ENCODE results near the gene NUPR2.
"Not testable (repeated sequence)": the region's sequence is repeated elsewhere in the genome, so short reads cannot be mapped to it uniquely, and the experiment has no call there.

The NUPR2 gene, protein sequence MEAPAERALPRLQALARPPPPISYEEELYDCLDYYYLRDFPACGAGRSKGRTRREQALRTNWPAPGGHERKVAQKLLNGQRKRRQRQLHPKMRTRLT

GRCh38 chr7:56115852-56116538, at the start of gene NUPR2:
TSS of gene NUPR2 (minus strand) at chr7:56116417. CDS start at chr7:56116314, 103 bp downstream.
- DNase-seq = no peak

- DNase-seq = no peak
Measured at GRCh38 chr7:56157238-56157790, 41.1 kb upstream of the NUPR2 start.

DNA sequence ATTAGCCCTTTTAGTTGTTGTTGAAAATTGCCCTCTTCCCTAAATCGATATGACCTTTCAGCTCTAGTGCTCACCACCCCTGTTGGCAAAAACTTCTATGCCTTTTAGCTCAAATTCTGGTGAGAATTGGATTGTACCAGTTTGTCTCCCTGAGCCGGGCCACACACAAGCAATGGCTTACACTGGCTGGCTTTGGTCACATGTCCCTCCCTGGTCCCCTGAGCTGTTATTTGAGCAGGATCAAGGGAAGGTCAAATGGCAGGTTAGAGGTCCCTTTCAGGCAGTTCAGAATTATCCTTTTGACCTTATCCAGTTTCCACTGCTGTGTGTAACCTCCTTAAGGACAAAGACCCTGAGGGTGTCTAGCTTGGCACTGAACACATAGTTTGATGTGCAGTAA, 14.8 kb upstream of the NUPR2 start:
- DNase-seq = not testable (repeated sequence)

DNA sequence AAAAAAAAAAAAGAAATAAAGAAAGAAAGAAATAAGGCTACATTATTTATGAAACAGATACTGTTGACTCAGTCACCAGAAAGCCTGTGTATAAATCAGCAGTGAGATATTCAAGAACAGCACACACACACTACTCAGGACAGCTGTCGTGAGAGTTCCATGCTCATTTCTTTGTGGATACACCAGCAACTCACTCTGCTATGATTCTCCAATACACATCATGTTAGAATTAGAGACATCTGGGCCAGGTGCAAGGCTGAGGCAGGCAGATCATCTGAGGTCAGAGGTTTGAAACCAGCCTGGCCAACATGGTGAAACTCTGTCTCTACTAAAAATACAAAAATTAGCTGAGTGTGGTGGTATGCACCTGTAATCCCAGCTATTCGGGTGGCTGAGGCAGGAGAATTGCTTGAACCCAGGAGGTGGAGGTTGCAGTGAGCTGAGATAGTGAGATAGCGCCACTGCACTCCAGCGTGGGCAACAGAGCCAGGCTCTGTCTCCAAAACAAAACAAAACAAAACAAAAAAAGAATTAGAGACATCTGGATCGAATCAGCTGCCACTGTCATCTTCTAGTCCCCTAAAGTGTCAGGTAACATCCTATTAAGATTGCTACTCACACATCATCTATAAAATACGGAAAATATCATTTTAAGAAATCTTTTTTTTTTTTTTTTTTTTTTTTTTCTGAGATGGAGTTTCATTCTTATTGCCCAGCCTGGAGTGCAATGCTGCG, 11.2 kb upstream of the NUPR2 start:
- no peak for DNase-seq

DNA sequence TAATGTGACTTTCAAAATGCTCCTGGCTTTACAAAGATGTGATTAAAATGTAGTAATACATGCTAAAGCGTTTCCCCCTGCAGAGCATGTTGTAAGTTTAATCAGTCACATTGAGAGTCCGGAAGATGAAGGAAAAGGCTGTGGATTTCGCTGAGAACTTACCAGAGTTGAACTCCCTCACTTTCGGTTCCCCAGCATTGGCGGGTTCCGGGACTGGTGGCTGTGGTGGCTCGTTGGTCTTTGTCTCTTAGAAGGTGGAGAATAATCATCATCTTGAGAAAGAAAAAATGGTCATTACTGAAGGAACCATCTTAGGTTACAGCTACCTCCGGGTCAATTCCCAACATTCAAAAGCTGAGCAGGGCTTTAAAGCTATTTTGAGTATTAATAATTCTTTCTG, 9.6 kb upstream of the NUPR2 start:
- DNase-seq = no peak

GRCh38 chr7:56124981-56125380, 8.8 kb upstream of the NUPR2 start:
- no peak for DNase-seq

DNA sequence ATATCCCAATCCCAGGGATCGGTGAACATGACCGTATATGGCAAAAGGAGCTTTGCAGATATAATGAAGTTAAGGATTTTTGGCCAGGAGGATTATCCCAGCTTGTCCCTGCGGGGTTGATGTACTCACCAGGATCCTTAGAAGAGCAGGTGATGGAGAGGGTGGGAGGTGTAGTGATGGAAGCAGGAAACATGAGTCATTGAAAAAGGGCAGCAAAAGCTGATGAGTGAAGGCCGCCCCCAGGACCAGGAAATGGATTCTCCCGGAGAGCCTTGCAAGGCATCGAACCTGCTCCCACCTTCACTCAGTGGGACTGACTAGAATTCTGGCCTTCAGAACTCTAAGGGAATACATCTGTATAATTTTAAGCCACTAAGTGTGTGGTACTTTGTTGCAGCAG, 5.2 kb upstream of the NUPR2 start:
- DNase-seq = no peak

- not testable (repeated sequence) for DNase-seq
Measured at GRCh38 chr7:56112244-56112643, 4.0 kb downstream of the NUPR2 start.

DNA sequence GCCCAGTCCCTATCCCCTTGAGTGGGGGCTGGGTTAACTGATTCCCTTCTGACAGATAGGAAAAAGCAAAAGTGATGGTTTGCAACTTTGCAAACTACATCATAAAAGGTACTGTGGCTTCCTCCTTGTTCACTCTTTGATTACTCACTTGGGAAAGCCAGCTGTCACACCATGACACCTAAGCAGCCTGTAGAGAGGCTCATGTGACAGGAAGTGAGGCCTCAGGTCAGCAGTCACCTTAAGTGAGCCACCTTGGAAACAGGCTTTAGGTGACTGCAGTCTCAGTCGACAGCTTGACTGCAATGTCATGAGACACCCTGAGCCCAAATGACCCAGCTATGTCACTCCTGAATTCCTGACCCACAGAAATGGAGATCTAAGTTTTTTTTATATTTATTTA, 5.6 kb downstream of the NUPR2 start:
- DNase-seq = no peak

GRCh38 chr7:56107954-56108258, 8.3 kb downstream of the NUPR2 start:
- DNase-seq = no peak

DNA sequence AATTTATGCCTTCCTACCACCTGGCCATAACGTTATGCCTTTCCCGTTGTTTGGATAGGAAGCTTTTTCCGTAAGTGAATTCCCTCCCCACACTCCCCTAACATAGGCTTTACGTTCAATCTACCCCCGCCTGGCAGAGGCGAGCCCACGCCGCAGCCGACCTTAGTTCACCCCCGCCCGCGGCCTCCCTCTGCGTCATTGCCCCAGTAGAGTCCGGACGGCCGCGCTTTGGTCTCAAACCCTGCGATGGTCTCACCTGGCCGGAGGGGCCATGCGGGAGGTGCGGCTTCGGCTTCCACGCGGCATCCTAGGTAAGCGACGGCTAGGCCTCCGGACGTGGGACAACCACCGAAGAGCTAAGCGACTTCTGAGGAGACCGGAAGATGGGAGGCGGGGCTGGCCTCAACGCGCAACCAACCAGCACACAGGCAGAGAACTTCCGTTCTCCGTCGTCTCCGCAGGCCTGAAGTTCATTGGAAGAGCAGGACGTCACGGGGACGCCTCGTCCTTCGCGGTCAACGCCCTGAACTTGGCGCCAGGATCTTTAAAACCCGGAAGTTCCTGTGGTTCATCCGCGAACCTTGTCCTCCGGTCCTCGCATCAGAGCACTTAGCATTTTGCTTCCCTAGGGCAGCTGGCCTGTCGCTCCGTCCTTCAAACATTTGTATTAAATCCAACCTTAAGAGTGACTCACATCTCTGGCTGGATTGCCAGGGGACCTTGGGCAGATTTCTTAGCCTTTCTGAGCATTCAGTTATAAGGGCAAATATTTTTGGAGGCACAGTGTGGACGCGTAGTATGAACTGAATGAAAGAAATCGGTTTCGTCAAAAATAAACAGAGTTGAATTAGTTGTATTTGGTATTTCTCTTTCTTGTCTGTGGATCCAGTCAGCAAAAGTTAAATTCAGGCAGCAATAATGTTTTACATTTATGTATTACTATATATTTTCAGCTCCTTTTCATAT, 9.8 kb downstream of the NUPR2 start, which contains the start of gene CHCHD2:
CHCHD2 (minus strand) TSS at position 369 of the 966 bp plus-strand sequence; CDS start at position 306, 63 bp downstream.
- DNase-seq = peak; percentile 99

GRCh38 chr7:56105508-56105907, 10.7 kb downstream of the NUPR2 start:
- peak; percentile 76 for DNase-seq

DNA sequence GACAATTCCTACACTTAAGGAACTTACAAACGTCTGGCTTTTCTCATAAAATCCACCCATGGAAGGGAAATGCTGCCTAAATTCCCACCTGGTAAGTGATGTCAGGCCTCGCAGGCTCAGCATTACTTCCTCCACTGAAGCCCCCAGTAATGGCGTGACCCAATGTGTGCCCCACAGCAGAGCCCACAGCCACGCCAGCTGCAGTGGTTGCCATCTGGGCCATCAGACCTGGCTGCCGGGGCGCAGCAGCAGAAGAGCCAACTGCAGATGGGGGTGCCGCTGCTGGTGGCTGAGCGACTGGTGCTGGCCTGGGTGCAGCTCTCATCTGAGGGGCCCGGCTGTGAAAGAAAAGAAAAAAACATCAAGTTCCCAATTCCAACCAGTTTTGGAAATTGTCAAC, 12.1 kb downstream of the NUPR2 start:
- DNase-seq = not testable (repeated sequence)

GRCh38 chr7:56099653-56100052, 16.6 kb downstream of the NUPR2 start:
- no peak for DNase-seq

DNA sequence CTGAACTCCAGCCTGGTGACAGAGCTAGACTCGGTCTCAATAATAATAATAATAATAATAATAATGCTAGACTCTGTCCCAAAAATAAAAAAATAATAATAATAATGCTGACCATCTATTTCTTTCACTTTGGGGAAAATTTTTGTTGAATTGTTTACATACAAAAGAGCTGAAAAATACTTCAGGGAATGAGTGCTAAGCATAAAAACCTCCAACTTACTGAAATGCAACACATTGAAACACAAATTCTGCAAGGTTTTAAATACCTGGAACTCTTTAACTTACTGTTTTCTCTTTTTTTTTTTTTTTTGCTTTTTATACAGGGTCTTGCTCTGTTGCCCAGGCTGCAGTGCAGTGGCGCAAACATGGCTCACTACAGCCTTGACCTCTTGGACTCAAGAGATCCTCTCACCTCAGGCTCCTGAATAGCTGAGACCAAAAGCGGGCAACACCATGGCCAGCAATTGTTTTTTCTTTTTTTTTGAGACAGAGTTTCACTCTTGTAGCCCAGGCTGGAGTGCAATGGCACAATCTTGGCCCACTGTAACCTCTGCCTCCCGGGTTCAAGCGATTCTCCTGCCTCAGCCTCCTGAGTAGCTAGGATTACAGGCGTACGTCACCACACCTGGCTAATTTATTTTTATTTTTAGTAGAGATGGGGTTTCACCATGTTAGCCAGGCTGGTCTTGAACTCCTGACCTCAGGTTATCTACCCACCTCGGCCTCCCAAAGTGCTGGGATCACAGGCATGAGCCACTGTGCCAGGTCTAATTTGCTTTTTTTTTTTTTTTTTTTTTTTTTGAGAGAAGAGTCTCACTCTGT, 17.8 kb downstream of the NUPR2 start:
- not testable (repeated sequence) for DNase-seq

DNA sequence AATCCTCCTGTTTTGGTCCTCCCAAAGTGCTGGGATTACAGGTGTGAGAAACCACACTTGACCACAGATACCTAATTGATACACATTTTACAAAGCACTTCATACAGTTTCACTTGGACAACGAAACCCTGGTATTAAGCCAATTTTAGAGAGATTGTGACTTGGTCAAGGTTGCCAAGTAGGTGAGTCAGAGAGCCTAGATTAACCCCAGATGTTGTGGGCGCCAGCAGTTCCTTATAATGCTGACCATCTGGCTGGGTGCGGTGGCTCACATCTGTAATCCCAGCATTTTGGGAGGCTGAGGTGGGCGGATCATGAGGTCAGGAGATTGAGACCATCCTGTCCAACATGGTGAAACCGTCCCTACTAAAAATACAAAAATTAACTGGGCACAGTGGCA, 18.5 kb downstream of the NUPR2 start:
- peak; percentile 81 for DNase-seq

DNA sequence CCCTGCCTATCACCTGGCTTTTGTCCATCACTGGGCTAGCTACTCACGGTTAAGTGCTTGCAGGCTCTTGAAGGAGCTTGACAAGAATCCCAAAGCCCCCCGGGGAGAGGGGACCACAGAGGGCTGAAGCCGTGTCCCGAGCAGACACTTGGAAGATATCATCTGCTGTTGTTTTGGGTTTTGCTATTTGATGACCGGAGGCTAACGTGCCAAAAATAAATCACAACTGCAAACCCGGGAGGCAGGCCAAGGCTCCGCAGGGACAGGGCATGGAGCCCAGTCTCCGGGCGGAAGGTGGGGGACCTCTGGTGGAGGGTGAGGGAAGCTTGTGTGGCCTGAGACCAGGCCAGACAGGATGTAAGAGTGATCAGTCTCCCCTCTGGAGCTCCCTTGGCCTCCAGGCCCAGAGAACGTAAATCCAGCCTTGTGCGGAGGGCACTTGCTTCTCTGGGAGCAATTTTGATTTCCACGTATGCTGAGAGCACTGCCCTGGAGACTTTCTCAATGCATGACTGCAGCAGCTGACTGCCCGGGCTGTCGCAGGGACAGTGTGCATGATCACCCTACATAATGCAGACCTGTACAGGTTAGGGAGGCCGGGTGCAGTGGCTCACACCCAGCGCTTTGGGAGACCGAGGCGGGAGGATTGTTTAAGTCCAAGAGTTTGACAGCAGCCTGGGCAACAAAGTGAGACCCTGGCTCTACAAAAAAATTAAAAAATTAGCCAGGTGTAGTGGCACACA, 23.3 kb downstream of the NUPR2 start, which contains the start of gene PHKG1:
PHKG1 (minus strand) TSS at position 164 of the 743 bp plus-strand sequence. CDS start 4,011 bp downstream, outside the sequence.
- DNase-seq = peak; percentile 65

GRCh38 chr7:56092388-56092787, 23.8 kb downstream of the NUPR2 start:
- not testable (repeated sequence) for DNase-seq

- DNase-seq = no peak
Measured at GRCh38 chr7:56091591-56091990, 24.6 kb downstream of the NUPR2 start.

GRCh38 chr7:56087445-56087844, 28.8 kb downstream of the NUPR2 start:
- no peak for DNase-seq

- no peak for DNase-seq
Measured at GRCh38 chr7:56086761-56087160, 29.5 kb downstream of the NUPR2 start.
